Left renal cortex interstitium (tissue), 4 donors: Measurements from ENCODE around the gene ACOXL. TPM values are rescaled to one million over a fixed set of nuclear protein-coding genes. Genes with fewer than 3 reads are reported as not detected.

Experiments used
- DNase-seq, 4 donors: peaks; one replicate each; pipeline ENCODE4 v3.0.0-alpha.2; 2013; ENCODE audit warnings: low read depth in 4 of 4, low spot score in 2 of 4, missing footprints in 1 of 4
- polyA plus RNA-seq, 4 donors: library from polyadenylated mRNA; unstranded; fragments of 120-200 nt; gene quantifications; one replicate each; pipeline ENCODE4 v1.2.1, GENCODE V29; 2013; ENCODE audit not compliant: insufficient read length in 4 of 4

The ACOXL gene
- polyA plus RNA-seq, 4 donors, result 0.43 to 1.2 (median 0.76) TPM

GRCh38 chr2:110904779-110905148 lies 172.4 kb downstream of the ACOXL start:
- no peak for DNase-seq

GRCh38 chr2:110905217-110905616 lies 172.8 kb downstream of the ACOXL start:
- DNase-seq, result no peak

- no peak for DNase-seq
Measured at GRCh38 chr2:110906613-110907298, 174.4 kb downstream of the ACOXL start.

DNA sequence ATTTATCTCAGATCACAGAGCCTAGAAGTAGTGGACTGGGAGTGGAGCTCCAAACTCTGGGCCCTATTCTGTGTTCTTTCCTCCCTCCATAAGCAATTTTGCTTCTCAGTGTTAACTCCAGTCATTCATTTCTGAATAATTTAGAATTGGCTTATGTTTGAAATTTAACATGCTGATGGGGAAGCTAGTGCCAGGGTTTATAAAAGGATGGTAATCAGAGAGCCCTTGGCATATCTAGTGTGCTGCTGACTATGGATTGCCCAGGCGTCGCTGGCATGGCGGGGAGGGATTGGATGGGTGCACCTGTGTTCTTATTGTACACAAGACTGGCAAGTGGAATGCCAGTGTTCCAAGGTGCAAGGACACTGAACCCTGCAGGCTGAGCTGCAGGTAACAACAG lies 177.1 kb downstream of the ACOXL start:
- no peak for DNase-seq

GRCh38 chr2:110910423-110910822 lies 178.1 kb downstream of the ACOXL start:
- DNase-seq, result no peak

- no peak for DNase-seq
Measured at GRCh38 chr2:110919738-110920137, 187.4 kb downstream of the ACOXL start.

DNA sequence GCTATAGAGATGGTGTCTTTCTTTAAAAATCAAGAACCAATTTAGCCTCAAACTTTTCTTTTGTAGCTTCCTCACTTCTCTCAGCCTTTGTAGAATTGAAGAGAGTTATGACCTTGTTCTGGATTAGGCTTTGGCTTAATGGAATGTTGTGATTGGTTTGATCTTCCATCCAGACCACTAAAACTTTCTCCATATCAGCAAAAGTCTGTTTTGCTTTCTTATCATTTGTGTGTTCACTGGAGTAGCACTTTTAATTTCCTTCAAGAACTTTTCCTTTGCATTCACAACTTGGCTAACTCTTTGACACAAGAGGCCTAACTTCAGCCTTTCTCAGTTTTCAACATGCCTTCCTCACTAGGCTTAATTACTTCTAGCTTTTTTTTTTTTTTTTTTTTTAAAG lies 193.1 kb downstream of the ACOXL start:
- DNase-seq, result no peak

DNA sequence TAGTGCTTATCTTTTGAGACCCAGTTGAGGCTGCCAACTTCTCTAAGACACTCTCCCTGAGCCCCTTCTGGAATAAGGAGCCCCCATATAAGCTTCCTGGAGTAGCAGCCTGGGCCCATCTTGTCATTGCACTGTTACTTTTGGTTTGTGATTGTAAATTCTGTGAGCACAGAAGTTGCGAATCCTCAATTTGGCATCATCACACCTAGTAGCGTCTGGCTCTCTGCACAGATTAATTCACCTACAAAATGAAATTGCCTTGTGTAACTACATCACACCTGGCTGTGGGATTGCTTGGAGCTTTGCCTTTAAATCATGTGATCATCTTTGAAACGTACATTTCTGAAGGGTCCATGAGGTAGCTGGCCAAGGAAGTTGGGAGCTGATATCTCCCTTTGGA lies 195.2 kb downstream of the ACOXL start:
- DNase-seq, result no peak

GRCh38 chr2:110929528-110929927 lies 197.2 kb downstream of the ACOXL start:
- DNase-seq, result no peak

DNA sequence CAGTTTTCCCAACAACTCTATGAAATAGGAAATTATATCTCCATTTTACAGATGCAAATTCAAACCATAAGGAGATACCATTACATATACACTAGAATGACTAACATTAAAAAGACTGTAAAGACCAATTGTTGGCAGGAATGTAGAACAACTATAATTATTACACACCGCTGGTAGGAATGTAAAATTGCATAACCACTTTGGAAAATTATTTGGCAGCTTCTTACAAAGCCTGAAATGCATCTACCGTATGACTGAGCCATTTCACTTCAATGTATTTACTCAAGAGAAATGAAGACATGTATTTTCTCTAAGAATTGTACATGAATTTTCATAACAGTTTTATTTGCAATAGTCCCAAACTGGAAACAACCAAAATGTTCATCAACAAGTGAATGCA lies 199.3 kb downstream of the ACOXL start:
- no peak for DNase-seq

DNA sequence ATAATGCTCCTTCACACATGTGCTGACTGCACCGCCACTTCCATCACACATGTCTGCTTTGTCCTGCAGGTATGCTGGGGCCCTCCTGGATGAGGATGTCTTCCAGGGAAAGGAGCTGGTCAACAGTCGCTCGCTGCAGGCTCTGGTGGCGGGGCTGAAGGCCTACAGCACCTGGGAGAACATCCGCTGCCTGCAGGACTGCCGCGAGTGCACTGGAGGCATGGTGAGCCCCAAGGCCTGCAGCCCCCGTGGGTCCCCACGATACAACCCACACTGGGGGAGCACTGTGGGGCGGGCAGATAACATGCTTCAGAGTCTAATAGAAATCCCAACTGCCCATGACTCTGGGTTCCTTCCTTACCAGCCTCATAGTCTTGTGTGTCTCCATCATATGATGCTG lies 201.0 kb downstream of the ACOXL start:
- DNase-seq, result no peak

DNA sequence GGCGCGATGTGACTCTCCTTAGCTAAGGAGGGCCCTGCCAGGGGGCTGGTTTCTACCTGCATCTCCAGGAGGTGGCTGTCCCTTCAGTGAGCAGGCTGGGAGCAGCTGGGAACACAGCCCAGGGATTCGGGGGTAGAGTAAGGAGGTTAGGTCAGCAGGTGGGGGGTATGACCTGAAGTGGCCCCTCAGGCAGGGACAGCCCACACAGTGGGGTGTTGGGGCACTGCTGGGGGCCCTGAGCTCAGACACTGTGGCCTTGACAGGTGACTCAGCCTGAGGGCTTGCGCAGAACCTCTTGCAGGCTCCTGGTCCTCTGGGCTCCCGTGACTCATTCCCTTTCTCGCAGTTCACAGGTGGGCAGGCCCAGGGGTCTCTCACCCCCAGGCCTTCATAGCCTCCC lies 202.6 kb downstream of the ACOXL start:
- DNase-seq, result no peak

DNA sequence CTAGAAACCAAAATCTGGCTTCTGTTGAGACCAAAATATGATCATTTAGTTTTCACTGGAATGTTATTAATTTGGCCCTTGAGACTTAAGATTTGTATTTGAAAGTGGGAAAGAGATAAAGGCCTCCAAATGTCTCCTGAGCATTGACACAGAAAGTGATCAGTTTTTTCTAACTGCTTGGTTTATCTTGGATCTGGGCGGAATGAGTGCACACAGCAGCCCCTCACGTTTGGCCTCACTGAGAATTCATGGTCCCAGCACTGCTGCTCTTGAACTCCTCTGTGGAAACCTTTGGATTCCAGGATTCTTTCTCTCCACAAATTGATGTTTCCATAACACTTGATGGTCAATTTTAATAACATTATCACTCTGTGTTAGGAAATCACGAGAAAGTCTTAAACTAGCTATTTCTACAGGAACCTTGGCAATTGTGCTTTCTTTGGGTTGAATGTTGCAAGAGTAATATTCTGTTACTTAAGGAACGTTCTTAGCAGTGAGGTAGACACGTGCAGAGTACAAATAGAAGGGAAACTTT lies 208.1 kb downstream of the ACOXL start:
- no peak for DNase-seq

DNA sequence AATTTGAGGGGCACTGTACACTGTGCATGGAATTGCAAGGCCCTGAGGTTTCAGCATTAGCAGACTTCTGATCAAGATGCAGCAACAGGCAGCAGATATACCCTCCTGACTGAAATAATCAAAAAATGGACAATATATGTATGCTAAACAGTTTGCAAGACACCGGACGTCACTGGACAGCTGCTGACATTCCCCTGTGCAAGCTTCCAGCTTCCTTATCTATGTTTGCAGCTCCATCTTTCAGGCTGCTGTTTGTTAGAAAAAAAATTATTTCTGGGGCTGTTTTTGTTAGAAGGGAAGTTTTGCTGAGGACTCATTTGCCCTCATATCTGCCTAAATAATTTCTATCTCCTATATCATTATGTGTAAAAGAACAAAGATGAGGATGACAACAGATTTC lies 208.9 kb downstream of the ACOXL start:
- DNase-seq, result no peak

DNA sequence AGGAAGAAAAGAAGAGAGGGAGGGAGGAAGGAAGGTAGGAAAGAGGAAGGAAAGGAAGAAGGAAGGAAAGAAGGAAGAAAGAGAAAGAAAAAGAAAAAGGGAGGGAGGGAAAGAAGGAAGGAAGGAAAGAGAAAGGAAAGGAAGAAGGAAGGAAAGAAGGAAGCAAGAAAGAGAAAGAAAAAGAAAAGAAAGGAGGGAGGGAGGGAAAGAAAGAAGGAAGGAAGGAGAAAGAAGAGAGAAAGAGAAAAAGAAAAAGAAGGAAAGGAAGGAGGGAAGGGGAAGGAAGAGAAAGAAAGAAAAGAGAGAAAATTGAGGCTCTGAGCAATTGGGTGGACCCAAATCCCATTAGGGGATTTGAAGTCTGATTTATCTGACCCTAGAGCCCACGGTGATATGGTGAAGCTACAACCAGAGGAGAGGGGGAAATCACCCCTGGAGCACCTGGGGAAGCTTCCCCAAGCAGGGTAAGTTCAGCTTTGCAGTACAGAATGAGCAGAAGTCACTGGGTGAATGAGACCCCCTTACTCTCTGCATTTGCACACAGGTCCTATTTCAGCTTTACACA lies 210.8 kb downstream of the ACOXL start:
- no peak for DNase-seq

GRCh38 chr2:110946902-110947301 lies 214.5 kb downstream of the ACOXL start:
- no peak for DNase-seq

GRCh38 chr2:110948027-110948674 lies 215.8 kb downstream of the ACOXL start:
- DNase-seq, result peak in 1 of 4 donors; percentile 26

DNA sequence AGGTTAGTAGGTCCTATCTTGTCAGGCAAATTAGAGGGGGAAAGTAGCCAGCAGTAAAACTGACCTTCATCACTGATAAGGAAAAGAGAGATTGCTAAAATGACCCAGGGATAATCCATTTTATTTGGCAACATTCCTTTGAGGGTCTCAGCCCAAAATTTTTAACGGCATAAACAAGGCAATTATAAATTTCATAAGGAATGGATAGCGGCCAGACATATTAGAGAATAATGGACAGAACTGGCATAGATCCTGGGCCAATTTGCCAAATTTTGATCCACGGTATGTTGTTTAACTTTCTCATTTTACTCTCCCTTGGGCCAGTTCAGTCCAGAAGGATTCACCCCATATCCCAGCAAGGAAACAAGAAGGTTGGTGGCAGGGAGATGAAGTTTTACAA lies 217.9 kb downstream of the ACOXL start:
- DNase-seq, result no peak

DNA sequence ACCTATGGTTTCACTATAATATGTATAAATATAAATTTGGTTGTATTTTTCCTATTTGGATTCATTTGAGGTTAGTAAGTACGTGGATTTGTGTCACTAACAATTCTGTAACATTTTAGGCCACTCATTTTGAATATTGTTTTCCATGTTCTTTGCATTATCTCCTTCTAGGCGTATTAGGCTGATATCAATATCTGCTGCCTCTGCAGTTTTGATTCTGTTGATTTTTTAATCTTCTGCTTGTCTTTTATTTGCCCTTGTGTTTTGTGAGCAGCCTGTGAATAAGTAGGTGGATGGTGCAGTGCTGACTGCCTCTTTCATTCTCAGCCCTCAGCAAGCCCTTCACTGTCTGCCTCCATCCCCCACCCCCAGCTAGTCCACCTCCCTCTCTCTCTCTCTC lies 222.7 kb downstream of the ACOXL start:
- no peak for DNase-seq

DNA sequence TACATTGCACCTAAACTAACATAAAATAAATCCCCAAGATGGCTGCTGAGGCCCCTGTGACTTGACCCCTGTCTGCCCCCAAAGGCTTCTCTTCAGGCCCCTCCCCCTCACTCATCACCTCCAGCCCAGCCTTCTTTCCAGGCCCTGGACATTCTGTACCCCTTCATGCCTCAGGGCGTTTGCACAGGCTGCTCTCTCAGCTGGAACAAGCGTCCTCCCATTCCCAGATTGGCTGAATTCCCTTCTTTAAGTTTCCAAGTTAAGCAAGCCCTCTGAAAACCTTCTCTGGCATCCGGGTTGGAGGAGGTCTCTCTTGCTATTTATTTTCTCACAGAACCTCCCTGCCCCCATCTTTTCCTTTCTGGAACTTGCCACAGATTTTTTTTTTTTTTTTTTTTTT lies 223.2 kb downstream of the ACOXL start:
- no peak for DNase-seq

GRCh38 chr2:110957293-110957692 lies 224.9 kb downstream of the ACOXL start:
- DNase-seq, result no peak
